ENCODE data around the gene TCF12. TPM values are rescaled to one million over a fixed set of nuclear protein-coding genes. Genes with fewer than 3 reads are reported as not detected.

TCF12 gene
- total and polyA plus RNA-seq, 2 of the 8 experiments (the other 6 are each of a cell fraction or from before 2014, with no cell fraction given), result 85.8 to 101 TPM

GRCh38 chr15:56939257-56939656 lies 20.8 kb downstream of the TCF12 start:
- peaks cover 9 to 99% of the 10 kb centered on the region in 2 experiments; a peak in 3 of 4 replicates for H3K79me2 ChIP-seq (ENCODE audit: control insufficient read depth in 1 of 2, insufficient read depth in 2 of 2, low read length in 2 of 2)

More at GRCh38 chr15:56939257-56939656, 20.8 kb downstream of the TCF12 start:
- Histone ChIP-seq H2AK5ac (ENCODE audit: low read depth, low read length) (no peak overlapping the region), H3K9ac (replicated peaks in 1 of 4; ENCODE audit: extremely low read depth in 1 of 4, low read depth in 3 of 4, low read length in 3 of 4) (no peak overlapping the region), H2BK12ac (ENCODE audit: low read depth, low read length) (no peak overlapping the region), H3K56ac (replicated peaks; ENCODE audit: insufficient read length, low read depth, low read length) (no peak overlapping the region), H3K18ac (ENCODE audit: extremely low read depth, low read length) (no peak overlapping the region), H2BK20ac (ENCODE audit: low read length) (no peak overlapping the region), H3K27ac (ENCODE audit: low read depth, low read length) (no peak overlapping the region), H3K4me3 (ENCODE audit: extremely low read depth in 1 of 4, insufficient read depth in 2 of 4, low read depth in 3 of 4, low read length in 4 of 4) (no peak overlapping the region), H3K23me2 (ENCODE audit: low read depth, low read length) (no peaks in the 10 kb centered on the region), H4K5ac (ENCODE audit: insufficient read length, low read depth, low read length) (no peak overlapping the region), H2AFZ (ENCODE audit: low read length) (no peak overlapping the region), H3K36me3 (ENCODE audit: control insufficient read depth in 2 of 4, insufficient read depth in 4 of 4, low read length in 3 of 4) (peaks cover 0 to 7% (median 1%) of the 10 kb centered on the region in 4 experiments; a peak in 2 of 8 replicates), H4K8ac (ENCODE audit: extremely low read depth, insufficient read depth, low read length) (no peak overlapping the region), H3K23ac (ENCODE audit: insufficient read length) (no peak overlapping the region), H3K4me1 (replicated peaks in 1 of 4; ENCODE audit: control insufficient read depth in 3 of 4, insufficient read depth in 4 of 4, low read length in 3 of 4) (0 out of 7 replicates have a peak, but pooled peaks cover 0 to 2% (median 0%) of the 10 kb centered on the region in 4 experiments), H3K9me3 (ENCODE audit: insufficient read depth in 2 of 2, low read depth in 1 of 2, low read length in 1 of 2) (0 out of 4 replicates have a peak, but pooled peaks cover 0 to 3% of the 10 kb centered on the region in 2 experiments), H3K79me1 (ENCODE audit: low read depth, low read length) (peaks cover 9% of the 10 kb centered on the region), H3K4ac (replicated peaks; ENCODE audit: insufficient read length, low read depth, low read length) (no peak overlapping the region), H4K20me1 (replicated peaks in 1 of 2; ENCODE audit: control insufficient read depth in 1 of 2, insufficient read depth in 2 of 2, low read length in 2 of 2) (peaks cover 0 to 7% of the 10 kb centered on the region in 2 experiments), H3K4me2 (ENCODE audit: insufficient read depth in 1 of 2, low read depth in 2 of 2, low read length in 2 of 2) (no peak overlapping the region), H3K14ac (ENCODE audit: insufficient read length) (no peak overlapping the region), H3K27me3 (replicated peaks in 1 of 4; ENCODE audit: control insufficient read depth in 3 of 4, extremely low read depth in 1 of 4, insufficient read depth in 3 of 4, low read length in 3 of 4) (no peaks in the 10 kb centered on the region), H2BK5ac (ENCODE audit: low read depth, low read length) (no peak overlapping the region), H4K91ac (replicated peaks; ENCODE audit: insufficient read length, low read length) (no peak overlapping the region), H2BK15ac (ENCODE audit: low read length) (no peak overlapping the region), H2BK120ac (replicated peaks; ENCODE audit: low read depth, low read length) (no peak overlapping the region)
- POLR2A ChIA-PET (ENCODE audit: partially characterized antibody), result interaction anchor here (2.9 kb wide), 1 partner anchor 20 kb away, joined by 12 read pairs; the partner anchor contains the start of gene TCF12
- FAIRE-seq (no peak), DNase-seq (ENCODE audit: low read depth in 1 of 2, low spot score in 2 of 2) (no peak)
- TF ChIP-seq PHF8 (conservative IDR thresholded peaks at IDR 0.05; ENCODE audit: low read depth, low read length), result no peak
- TF ChIP-seq JUND (IDR thresholded peaks at IDR 0.05; ENCODE audit: low read length), result no peak
- TF ChIP-seq CBX5 (IDR thresholded peaks at IDR 0.05; ENCODE audit: low read depth, low read length), result no peak
- no peak for TF ChIP-seq MAX (IDR thresholded peaks at IDR 0.05)
- CTCF ChIA-PET (ENCODE audit: partially characterized antibody), result no interaction called here
